Osteoblast (primary cell): ENCODE measurements around the gene UQCC2. TPM values are rescaled to one million over a fixed set of nuclear protein-coding genes. Genes with fewer than 3 reads are reported as not detected.

Source experiments
- DNase-seq: peaks from one replicate; pipeline ENCODE4 v3.0.0; 2011; ENCODE audit warnings: low spot score, mixed read lengths; ENCODE audit not compliant: insufficient read length; ENCODE audit errors: missing footprints
- H2AFZ ChIP-seq: 2 replicates; pipeline ENCODE4 v1.6.0; 2011; ENCODE audit warnings: mild to moderate bottlenecking, low read length
- H3K27ac ChIP-seq: 2 replicates; pipeline ENCODE4 v1.5.1; 2011; ENCODE audit warnings: mild to moderate bottlenecking, low read depth, low read length, moderate library complexity
- H3K27me3 ChIP-seq: 2 replicates; pipeline ENCODE4 v1.6.0; 2012; ENCODE audit warnings: mild to moderate bottlenecking, control low read depth, inconsistent platforms, low read length, moderate library complexity; ENCODE audit not compliant: insufficient read depth
- H3K36me3 ChIP-seq: 2 replicates; pipeline ENCODE4 v1.5.1; 2011; ENCODE audit warnings: mild to moderate bottlenecking, low read length, control low read depth, moderate library complexity; ENCODE audit not compliant: insufficient read depth
- H3K4me1 ChIP-seq: 2 replicates; pipeline ENCODE4 v1.5.1; 2011; ENCODE audit warnings: mild to moderate bottlenecking, low read length, control low read depth, moderate library complexity; ENCODE audit not compliant: insufficient read depth
- H3K4me2 ChIP-seq: 2 replicates; pipeline ENCODE4 v1.6.0; 2011; ENCODE audit warnings: mild to moderate bottlenecking, low read length; ENCODE audit not compliant: insufficient read depth
- H3K4me3 ChIP-seq: fragments of 200-600 bp; sonication (generic); 3 replicates; pipeline ENCODE4 v1.5.1; 2012; ENCODE audit warnings: mild to moderate bottlenecking, low read length, inconsistent platforms; ENCODE audit not compliant: insufficient read depth
- H3K79me2 ChIP-seq: 2 replicates; pipeline ENCODE4 v1.6.0; 2012; ENCODE audit warnings: mild to moderate bottlenecking, low read length, control low read depth, inconsistent platforms; ENCODE audit not compliant: insufficient read depth
- H3K9me3 ChIP-seq: 2 replicates; pipeline ENCODE4 v1.5.1; 2011; ENCODE audit warnings: low read depth, low read length, control low read depth
- H4K20me1 ChIP-seq: 2 replicates; pipeline ENCODE4 v1.6.0; 2012; ENCODE audit warnings: mild to moderate bottlenecking, low read length, control low read depth; ENCODE audit not compliant: insufficient read depth
- total RNA-seq: library from RNA; depleted of rRNA; stranded (reverse); fragments of >200 nt; gene quantifications from 2 replicates; pipeline ENCODE4 v1.2.3, GENCODE V29; 2012
- TF ChIP-seq, protein P1 (sequence below): IDR thresholded peaks from 2 replicates; pipeline ENCODE4 v1.5.1; 2011; ENCODE audit warnings: mild to moderate bottlenecking, low read depth, low read length, moderate library complexity; ENCODE audit errors: extremely low read depth

UQCC2 gene
- total RNA-seq, 1 donor: 15.2 TPM

DNA sequence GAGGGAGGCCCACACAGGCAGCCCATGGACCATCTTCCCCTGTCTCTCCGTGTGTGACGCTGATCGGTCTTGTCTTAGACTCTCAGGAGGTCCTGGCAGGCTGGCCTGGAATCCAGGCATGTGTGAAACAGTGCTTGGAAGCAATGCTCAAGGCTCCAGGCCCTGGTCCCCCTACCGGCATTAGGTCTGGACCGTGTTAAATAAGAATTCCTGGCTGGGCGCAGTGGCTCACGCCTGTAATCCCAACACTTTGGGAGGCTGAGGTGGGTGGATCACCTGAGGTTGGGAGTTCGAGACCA, 22.2 kb upstream of the UQCC2 start:
- H3K9me3 ChIP-seq: no peaks in the 10 kb centered on the region
- no peaks in the 10 kb centered on the region for H3K4me1 ChIP-seq
- DNase-seq: no peak
- TF ChIP-seq, protein P1, sequence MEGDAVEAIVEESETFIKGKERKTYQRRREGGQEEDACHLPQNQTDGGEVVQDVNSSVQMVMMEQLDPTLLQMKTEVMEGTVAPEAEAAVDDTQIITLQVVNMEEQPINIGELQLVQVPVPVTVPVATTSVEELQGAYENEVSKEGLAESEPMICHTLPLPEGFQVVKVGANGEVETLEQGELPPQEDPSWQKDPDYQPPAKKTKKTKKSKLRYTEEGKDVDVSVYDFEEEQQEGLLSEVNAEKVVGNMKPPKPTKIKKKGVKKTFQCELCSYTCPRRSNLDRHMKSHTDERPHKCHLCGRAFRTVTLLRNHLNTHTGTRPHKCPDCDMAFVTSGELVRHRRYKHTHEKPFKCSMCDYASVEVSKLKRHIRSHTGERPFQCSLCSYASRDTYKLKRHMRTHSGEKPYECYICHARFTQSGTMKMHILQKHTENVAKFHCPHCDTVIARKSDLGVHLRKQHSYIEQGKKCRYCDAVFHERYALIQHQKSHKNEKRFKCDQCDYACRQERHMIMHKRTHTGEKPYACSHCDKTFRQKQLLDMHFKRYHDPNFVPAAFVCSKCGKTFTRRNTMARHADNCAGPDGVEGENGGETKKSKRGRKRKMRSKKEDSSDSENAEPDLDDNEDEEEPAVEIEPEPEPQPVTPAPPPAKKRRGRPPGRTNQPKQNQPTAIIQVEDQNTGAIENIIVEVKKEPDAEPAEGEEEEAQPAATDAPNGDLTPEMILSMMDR: no peak
- H3K27me3 ChIP-seq: no peaks in the 10 kb centered on the region
- H3K27ac ChIP-seq: no peak overlapping the region
- no peaks in the 10 kb centered on the region for H3K36me3 ChIP-seq
- no peak overlapping the region for H3K4me3 ChIP-seq
- H3K79me2 ChIP-seq: no peaks in the 10 kb centered on the region
- H2AFZ ChIP-seq: no peak overlapping the region
- no peaks in the 10 kb centered on the region for H4K20me1 ChIP-seq
- H3K4me2 ChIP-seq: no peak overlapping the region

DNA sequence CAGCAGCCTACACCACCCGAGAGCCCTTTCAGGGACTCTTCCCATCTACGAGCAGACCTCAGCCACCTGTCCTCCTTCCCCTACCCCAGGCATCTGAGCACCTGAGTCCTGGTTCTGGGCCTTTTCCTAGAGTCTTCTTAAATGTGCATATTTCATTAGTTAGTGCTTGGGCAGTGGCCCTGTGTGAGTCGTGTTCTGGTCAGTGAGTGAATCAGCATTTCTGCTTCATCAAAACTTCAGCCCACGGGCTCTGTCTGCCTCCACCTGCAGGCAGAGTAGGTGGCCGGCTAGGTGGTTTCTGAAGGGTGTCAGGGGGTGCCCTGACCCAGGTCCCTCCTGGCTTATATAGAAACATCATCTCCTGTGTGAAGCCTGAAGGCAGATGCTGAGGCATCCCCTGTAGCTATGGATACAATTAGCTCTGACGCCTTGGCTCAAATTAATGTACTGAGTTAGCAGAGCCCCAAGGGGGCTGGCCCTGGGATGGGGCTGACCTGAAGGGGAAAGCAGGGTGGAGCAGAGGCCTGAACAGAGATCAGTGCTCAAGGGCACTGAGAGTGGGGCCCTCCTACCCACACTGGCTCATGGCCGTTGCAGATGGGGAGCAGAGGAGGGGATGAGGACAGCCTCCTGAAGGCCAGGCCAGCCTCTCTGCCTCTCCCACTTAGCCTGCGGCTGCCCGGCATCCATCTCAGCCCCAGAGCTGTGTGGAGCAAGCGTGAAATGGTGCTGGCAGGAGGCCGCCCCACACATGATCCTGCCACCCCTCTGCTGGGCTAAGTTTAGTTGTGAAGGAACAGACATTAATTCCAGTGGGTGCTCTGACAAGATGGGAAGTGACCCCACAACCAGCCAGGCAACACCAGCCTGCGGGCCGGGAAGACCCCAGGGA, 21.6 kb upstream of the UQCC2 start:
- H4K20me1 ChIP-seq: no peaks in the 10 kb centered on the region
- no peak overlapping the region for H2AFZ ChIP-seq
- no peaks in the 10 kb centered on the region for H3K27me3 ChIP-seq
- no peaks in the 10 kb centered on the region for H3K36me3 ChIP-seq
- no peaks in the 10 kb centered on the region for H3K4me1 ChIP-seq
- TF ChIP-seq, protein P1: no peak
- H3K27ac ChIP-seq: no peak overlapping the region
- DNase-seq: no peak
- H3K4me2 ChIP-seq: no peak overlapping the region
- no peaks in the 10 kb centered on the region for H3K79me2 ChIP-seq
- no peaks in the 10 kb centered on the region for H3K9me3 ChIP-seq
- no peak overlapping the region for H3K4me3 ChIP-seq

DNA sequence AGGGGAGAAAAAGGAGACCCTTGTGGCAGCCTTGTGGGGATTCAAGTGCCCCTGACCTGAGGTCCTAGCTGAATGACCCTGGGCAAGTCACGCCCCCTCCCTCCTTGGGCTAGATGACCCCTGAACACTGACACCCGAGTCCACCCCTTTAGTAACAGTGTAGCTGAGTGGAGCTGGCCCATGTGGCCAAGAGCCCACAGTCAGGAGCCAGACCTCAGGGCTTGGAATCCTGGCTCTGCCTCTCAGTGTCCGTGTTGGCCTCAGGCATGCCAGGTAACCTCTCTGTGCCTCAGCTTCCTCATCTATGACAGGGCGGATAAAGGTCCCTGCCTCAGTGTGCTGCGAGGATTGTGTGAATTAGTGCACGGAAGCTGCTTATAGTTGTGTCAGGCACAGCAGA, 20.9 kb upstream of the UQCC2 start:
- Histone ChIP-seq H3K9me3 (no peaks in the 10 kb centered on the region), H3K4me1 (no peaks in the 10 kb centered on the region), H3K79me2 (no peaks in the 10 kb centered on the region), H2AFZ (no peak overlapping the region), H3K4me2 (no peak overlapping the region), H3K36me3 (no peaks in the 10 kb centered on the region), H3K27ac (no peak overlapping the region), H3K4me3 (no peak overlapping the region), H3K27me3 (no peaks in the 10 kb centered on the region), H4K20me1 (no peaks in the 10 kb centered on the region)
- TF ChIP-seq, protein P1: no peak
- DNase-seq: no peak

DNA sequence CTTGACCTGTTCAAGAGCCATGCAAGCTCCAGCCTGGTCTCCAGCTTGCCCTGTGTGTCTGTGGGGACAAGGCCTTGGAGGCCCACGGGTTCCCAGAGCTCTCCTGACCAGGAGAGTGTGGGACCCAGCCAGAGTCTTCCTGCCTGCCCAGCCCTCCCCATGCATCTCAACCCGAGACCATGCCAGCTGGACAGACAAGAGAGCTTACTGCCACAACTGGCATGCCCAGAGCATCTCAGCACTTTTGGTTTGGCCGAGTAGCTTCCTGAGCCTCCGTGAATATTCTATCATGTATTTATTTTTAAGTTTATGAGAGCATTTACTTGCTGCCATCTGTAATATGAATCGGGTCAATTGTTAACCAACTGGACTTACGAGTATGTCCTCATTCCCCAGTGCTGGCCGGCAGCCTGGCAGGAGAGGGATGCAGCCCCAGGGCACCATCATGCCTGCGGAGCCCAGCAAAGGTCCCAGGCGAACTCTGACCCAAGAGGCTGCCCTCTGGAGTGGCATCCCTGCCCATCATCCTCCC, 20.3 kb upstream of the UQCC2 start:
- Histone ChIP-seq H3K27ac (no peak overlapping the region), H3K4me1 (no peaks in the 10 kb centered on the region), H3K27me3 (no peaks in the 10 kb centered on the region), H3K79me2 (no peaks in the 10 kb centered on the region), H2AFZ (no peak overlapping the region), H3K4me2 (no peak overlapping the region), H3K4me3 (no peak overlapping the region), H3K9me3 (no peaks in the 10 kb centered on the region), H3K36me3 (no peaks in the 10 kb centered on the region), H4K20me1 (no peaks in the 10 kb centered on the region)
- no peak for DNase-seq
- TF ChIP-seq, protein P1: no peak
